NCI-H748 (cell line): ENCODE measurements around the gene INHA.

Experiments used
- DNase-seq: peaks from one replicate; lab custom pipeline; 2025; ENCODE audit not compliant: unreplicated experiment; lab: John Stamatoyannopoulos, UW

The INHA gene

GRCh38 chr2:219540784-219541504 is 31.2 kb upstream of the INHA start:
- DNase-seq, result no peak

GRCh38 chr2:219541611-219542180 is 30.4 kb upstream of the INHA start:
- DNase-seq, result peak; percentile 92

- no peak for DNase-seq
Observed at GRCh38 chr2:219542931-219543595, 29.0 kb upstream of the INHA start.

GRCh38 chr2:219543596-219544358 is 28.3 kb upstream of the INHA start, which contains the start of the genes CHPF and TMEM198:
CHPF (minus strand) TSS chr2:219543809; CDS start chr2:219543538, 271 bp downstream.
TMEM198 (plus strand) TSS chr2:219544028; CDS start chr2:219544728, 700 bp downstream.
- peak; percentile 99 for DNase-seq

DNA sequence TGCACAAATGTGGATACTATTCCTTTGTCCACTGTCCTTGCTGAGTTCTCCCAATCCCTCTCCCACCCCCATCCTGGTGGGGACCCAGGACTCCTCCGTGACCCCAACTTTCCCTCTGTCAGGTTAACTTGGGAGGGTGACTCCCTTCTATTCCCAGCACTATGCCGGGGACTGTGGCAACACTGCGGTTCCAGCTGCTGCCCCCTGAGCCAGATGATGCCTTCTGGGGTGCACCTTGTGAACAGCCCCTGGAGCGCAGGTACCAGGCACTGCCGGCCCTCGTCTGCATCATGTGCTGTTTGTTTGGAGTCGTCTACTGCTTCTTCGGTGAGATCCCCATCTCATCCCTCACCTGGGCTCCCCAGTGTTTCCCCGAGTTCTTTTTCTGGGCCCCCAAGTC is 27.5 kb upstream of the INHA start:
- DNase-seq, result no peak

- DNase-seq, result no peak
Observed at GRCh38 chr2:219545295-219545942, 26.7 kb upstream of the INHA start.

- DNase-seq, result no peak
Observed at GRCh38 chr2:219545943-219546352, 26.2 kb upstream of the INHA start.

DNA sequence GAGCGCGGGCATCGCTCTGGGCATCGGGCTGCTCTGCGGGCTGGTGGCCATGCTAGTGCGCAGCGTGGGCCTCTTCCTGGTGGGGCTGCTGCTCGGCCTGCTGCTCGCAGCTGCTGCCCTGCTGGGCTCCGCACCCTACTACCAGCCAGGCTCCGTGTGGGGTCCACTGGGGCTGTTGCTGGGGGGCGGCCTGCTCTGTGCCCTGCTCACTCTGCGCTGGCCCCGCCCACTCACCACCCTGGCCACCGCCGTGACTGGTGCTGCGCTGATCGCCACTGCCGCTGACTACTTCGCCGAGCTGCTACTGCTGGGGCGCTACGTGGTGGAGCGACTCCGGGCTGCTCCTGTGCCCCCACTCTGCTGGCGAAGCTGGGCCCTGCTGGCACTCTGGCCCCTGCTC is 24.5 kb upstream of the INHA start:
- no peak for DNase-seq

GRCh38 chr2:219548990-219549389 is 23.1 kb upstream of the INHA start:
- no peak for DNase-seq

GRCh38 chr2:219549619-219550018 is 22.5 kb upstream of the INHA start:
- no peak for DNase-seq

GRCh38 chr2:219551441-219552381 is 20.4 kb upstream of the INHA start:
- DNase-seq, result peak; percentile 89

GRCh38 chr2:219552382-219553167 is 19.5 kb upstream of the INHA start:
- peak; percentile 91 for DNase-seq

- DNase-seq, result no peak
Observed at GRCh38 chr2:219553168-219553417, 19.0 kb upstream of the INHA start.

GRCh38 chr2:219553463-219553963 is 18.6 kb upstream of the INHA start:
- DNase-seq, result no peak

- DNase-seq, result no peak
Observed at GRCh38 chr2:219554350-219554749, 17.8 kb upstream of the INHA start.

DNA sequence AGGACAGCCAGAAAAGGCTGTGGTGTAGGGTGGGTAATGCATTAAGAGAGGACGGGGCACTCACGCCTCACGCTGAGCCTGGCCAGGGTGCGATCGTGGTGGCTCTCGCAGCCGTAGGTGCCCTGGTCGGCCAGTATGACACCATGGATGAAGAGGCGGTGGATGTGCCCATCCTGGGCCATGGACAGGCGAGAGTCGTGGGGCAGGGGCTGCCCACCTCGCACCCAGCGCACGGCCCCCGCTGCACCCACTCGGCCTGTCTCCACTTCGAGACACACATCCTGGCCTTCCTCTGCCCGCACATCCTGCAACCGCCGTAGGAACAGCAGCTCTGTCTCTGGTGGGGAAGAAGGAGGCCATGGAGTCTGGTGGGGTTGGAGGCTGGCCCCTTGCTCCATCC is 16.2 kb upstream of the INHA start:
- DNase-seq, result no peak

DNA sequence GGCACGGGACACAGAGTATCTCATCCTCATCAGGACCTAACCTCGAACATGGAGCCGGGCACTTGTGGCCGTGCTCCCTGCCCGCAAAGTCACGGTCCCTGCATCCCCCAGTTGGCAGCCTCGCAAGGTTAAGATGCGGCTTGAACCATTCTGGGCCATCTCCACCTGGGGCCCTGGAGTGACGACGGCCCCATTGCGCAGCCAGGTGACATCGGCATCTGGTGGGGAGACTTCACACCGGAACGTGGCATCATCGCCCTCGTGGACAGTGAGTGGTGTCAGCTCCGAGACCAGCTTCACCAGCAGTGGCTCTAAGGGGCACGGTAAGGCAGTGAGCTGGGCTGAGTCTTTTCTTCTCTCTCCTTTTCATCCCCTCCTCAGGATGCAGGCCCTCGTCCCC is 15.7 kb upstream of the INHA start:
- DNase-seq, result no peak

DNA sequence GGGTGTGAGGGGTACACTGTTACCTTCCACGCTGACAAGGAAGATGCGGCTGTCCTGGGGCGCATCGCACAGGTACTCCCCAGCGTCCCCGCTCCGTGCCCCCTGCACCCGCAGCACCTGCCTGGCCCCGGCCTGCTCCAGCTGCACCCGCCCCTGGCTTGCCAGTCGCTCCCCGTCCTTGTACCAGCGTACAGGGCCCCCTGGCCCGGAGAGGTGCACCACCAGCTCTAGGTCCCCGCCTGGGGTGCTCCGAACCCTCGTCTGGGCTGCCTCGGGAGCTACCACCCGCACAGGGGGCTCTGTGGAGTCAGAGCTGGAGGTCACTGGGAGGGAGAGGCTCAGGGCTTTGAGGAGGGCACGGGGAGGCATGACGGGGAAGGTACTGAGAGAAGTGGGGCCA is 14.8 kb upstream of the INHA start:
- no peak for DNase-seq
